ENCODE results near the gene DNAH17.

DNAH17 gene

DNA sequence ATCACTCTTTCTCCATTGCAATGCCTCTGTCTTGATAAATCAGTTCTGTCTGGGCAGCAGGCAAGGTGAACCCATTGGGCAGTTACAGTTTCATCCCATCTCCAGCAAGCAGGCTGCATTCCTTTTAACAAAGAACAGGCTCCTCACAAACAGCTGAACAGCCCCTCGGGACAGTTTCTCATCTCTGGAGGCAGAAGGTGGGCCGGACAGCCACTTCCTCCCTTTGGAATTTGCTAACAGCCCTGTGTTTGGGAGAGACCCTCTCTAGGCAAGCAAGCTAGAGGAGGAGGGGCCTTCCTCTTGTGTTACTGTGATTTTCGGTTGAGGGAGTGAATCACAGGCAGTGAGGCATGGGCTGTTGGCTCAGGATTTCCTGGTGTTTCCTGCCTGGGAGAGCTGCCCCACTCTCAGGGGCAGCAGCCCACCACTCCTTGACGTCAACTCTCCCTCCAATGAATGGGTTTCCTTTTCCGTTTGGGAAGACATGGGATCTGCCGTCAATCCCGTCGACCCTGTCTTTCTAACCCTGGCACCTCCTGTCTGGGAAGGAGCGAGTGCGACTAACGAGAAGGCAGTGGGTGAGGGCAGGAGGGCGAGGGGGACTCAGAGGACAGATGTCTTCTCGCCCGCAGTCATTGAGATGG is 202.4 kb downstream of the DNAH17 start:
- H3K27ac ChIP-seq (ENCODE audit: low read depth, low read length) = peak overlapping the region; percentile 62
- peak overlapping the region; percentile 61 for H3K9ac ChIP-seq (ENCODE audit: low read length)
- H3K36me3 ChIP-seq (ENCODE audit: control insufficient read depth, insufficient read depth, low read length) = no peaks in the 10 kb centered on the region
- H3K27me3 ChIP-seq (ENCODE audit: control insufficient read depth, insufficient read depth, low read length) = no peaks in the 10 kb centered on the region
- H3K9me3 ChIP-seq (ENCODE audit: control insufficient read depth, insufficient read depth, low read depth, low read length) = no peaks in the 10 kb centered on the region
- H3K4me3 ChIP-seq (ENCODE audit: low read depth, low read length) = peak overlapping the region; percentile 10; the same call in 1 of the 2 replicates
- H3K4me1 ChIP-seq (ENCODE audit: control insufficient read depth, insufficient read depth, low read length) = peaks cover 40% of the 10 kb centered on the region

DNA sequence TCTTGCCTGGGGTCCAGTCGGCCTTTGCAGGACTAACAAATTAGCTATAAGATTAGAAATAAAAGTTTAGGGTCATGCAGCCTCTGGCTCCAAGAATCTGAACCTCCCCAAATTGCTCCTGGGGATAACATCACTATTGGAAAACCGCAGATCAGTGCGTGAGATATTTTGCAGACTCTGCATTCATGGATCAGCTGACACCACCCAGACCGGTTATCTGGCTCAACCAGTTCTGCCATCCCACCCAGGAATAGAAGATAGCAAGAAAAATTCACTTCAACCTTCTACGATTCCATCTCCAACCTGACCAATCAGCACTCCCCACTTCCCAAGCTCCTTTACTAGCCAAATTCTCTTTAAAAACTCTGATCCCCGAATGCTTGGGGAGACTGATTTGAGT is 203.0 kb downstream of the DNAH17 start:
- H3K27me3 ChIP-seq (ENCODE audit: control insufficient read depth, insufficient read depth, low read length) = no peaks in the 10 kb centered on the region
- no peaks in the 10 kb centered on the region for H3K9me3 ChIP-seq (ENCODE audit: control insufficient read depth, insufficient read depth, low read depth, low read length)
- H3K36me3 ChIP-seq (ENCODE audit: control insufficient read depth, insufficient read depth, low read length) = no peaks in the 10 kb centered on the region
- peaks cover 45% of the 10 kb centered on the region for H3K4me1 ChIP-seq (ENCODE audit: control insufficient read depth, insufficient read depth, low read length)
- H3K9ac ChIP-seq (ENCODE audit: low read length) = peak overlapping the region; percentile 6
- H3K27ac ChIP-seq (ENCODE audit: low read depth, low read length) = peak overlapping the region; percentile 62; the same call in 1 of the 2 replicates
- no peak overlapping the region for H3K4me3 ChIP-seq (ENCODE audit: low read depth, low read length)

Data from HUES6 (cell line).